ENCODE data around the gene PDE4D. TPM values are rescaled to one million over a fixed set of nuclear protein-coding genes. Genes with fewer than 3 reads are reported as not detected.

Gene PDE4D
- total RNA-seq, 2 experiments from 2014 or later, result 164 to 175 TPM

DNA sequence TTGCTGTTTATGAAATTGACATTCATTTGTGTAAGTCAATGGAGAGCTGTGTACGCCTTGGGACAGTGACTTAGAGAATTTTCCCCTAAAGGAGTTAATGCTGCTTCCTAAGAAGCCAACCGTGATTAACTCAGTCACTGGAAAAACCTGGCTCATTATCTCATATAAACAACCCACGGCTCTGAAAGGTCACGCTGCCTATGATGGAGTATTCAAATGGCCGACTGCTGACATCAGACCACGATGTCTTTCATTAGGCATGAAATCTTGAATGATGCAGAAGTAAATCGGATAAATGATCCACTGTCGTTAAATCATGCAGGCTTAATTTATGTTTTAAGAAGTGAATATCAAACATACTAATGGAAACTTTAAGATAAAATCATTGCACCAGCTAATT lies 706.9 kb downstream of the PDE4D start:
- no peak for DNase-seq
- Histone ChIP-seq H3K9me3 (ENCODE audit: control insufficient read depth in 1 of 2, insufficient read depth in 1 of 2, low read length in 2 of 2) (no peaks in the 10 kb centered on the region), H3K27me3 (ENCODE audit: control insufficient read depth in 1 of 2, insufficient read depth in 2 of 2, low read length in 2 of 2) (peaks cover 0 to 5% of the 10 kb centered on the region in 2 experiments), H3K4me3 (ENCODE audit: low read length) (no peak overlapping the region), H3K4me1 (ENCODE audit: insufficient read depth, low read length) (no peaks in the 10 kb centered on the region), H3K36me3 (ENCODE audit: insufficient read depth, low read length) (no peaks in the 10 kb centered on the region), H3K27ac (ENCODE audit: low read depth in 1 of 2, low read length in 2 of 2) (no peak overlapping the region)
- no peak for ATAC-seq (ENCODE audit: poor library complexity)
- no peaks in the 10 kb centered on the region for H3K36me3 Mint-ChIP-seq (ENCODE audit: low read depth)
- CTCF ChIA-PET, result no interaction called here
- peaks cover 15% of the 10 kb centered on the region for H3K27me3 Mint-ChIP-seq
- TF ChIP-seq, protein P1, sequence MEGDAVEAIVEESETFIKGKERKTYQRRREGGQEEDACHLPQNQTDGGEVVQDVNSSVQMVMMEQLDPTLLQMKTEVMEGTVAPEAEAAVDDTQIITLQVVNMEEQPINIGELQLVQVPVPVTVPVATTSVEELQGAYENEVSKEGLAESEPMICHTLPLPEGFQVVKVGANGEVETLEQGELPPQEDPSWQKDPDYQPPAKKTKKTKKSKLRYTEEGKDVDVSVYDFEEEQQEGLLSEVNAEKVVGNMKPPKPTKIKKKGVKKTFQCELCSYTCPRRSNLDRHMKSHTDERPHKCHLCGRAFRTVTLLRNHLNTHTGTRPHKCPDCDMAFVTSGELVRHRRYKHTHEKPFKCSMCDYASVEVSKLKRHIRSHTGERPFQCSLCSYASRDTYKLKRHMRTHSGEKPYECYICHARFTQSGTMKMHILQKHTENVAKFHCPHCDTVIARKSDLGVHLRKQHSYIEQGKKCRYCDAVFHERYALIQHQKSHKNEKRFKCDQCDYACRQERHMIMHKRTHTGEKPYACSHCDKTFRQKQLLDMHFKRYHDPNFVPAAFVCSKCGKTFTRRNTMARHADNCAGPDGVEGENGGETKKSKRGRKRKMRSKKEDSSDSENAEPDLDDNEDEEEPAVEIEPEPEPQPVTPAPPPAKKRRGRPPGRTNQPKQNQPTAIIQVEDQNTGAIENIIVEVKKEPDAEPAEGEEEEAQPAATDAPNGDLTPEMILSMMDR (IDR thresholded peaks at IDR 0.05), result no peak
- intact Hi-C loops (cut with DNase I, micrococcal nuclease), result loop anchor here (5.0 kb wide), 1 partner anchor 616 kb away; no protein-coding TSS in a partner anchor
- H3K4me1 Mint-ChIP-seq (ENCODE audit: low read depth), result peaks cover 5% of the 10 kb centered on the region
- no peak overlapping the region for H3K4me3 Mint-ChIP-seq
- no peaks in the 10 kb centered on the region for H3K9me3 Mint-ChIP-seq
- H3K27ac Mint-ChIP-seq, result no peak overlapping the region
- POLR2A ChIA-PET, result no interaction called here

DNA sequence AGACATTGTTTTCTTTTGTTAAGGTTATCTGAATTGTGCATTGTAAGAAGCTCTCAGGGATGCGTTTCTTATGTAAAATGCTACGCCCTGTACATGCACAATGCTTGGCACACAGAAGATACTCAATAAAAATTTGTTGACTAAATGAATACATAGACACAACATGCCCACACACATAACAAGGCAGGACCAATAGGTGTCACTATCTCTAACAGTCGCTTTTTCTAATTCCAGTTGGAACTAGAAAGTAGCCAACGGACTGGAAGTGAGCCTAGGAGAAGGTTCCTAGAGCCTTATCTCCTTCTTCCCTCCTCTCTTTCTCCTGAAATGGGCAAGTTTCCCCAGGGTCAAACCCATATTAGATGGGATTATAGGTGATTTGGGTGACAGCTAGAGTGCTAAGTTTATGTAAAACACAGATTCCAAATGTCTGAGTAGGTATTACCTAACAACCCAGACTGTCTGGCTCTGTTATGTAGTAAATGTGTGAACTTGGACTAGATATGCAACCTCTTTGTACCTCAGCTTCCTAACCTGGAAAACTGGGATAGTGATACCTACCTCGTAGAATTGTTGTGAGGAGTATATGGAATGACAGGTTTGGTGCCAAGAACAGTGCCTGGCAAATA lies 707.7 kb downstream of the PDE4D start:
- Histone ChIP-seq H3K27me3 (ENCODE audit: control insufficient read depth in 1 of 2, insufficient read depth in 2 of 2, low read length in 2 of 2) (peaks cover 0 to 5% of the 10 kb centered on the region in 2 experiments), H3K27ac (ENCODE audit: low read depth in 1 of 2, low read length in 2 of 2) (no peak overlapping the region), H3K4me3 (ENCODE audit: low read length) (no peak overlapping the region), H3K9me3 (ENCODE audit: control insufficient read depth in 1 of 2, insufficient read depth in 1 of 2, low read length in 2 of 2) (no peaks in the 10 kb centered on the region), H3K36me3 (ENCODE audit: insufficient read depth, low read length) (no peaks in the 10 kb centered on the region), H3K4me1 (ENCODE audit: insufficient read depth, low read length) (no peaks in the 10 kb centered on the region)
- H3K4me3 Mint-ChIP-seq, result no peak overlapping the region
- ChIA-PET CTCF (no interaction called here), POLR2A (interaction anchor here (1.0 kb wide), 1 partner anchor 195 kb away, joined by 3 read pairs; no protein-coding TSS in a partner anchor)
- H3K4me1 Mint-ChIP-seq (ENCODE audit: low read depth), result peaks cover 5% of the 10 kb centered on the region
- intact Hi-C loops (cut with DNase I, micrococcal nuclease), result loop anchor here (5.0 kb wide), 1 partner anchor 616 kb away; no protein-coding TSS in a partner anchor
- H3K36me3 Mint-ChIP-seq (ENCODE audit: low read depth), result no peaks in the 10 kb centered on the region
- ATAC-seq (ENCODE audit: poor library complexity), result no peak
- no peak overlapping the region for H3K27ac Mint-ChIP-seq
- TF ChIP-seq, protein P1 (IDR thresholded peaks at IDR 0.05), result no peak
- H3K9me3 Mint-ChIP-seq, result no peaks in the 10 kb centered on the region
- DNase-seq, result no peak
- peaks cover 15% of the 10 kb centered on the region for H3K27me3 Mint-ChIP-seq

DNA sequence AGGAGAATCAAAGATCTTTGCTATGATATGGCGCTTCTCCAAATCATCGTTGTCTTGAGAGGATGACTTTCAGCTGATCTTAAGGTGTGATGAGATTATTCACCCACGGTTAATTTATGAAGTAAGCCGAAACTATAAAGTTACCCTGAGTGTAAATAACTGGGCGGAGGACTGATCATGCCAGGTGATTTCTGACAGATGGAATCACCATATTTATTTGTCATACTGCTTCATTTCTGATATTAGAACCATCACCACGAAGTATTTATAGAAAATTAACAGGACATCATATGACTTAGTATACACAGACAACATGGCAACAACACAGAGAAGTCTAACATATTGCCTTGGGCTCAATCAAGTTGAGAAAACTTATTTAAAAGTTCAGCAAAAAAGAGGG lies 708.8 kb downstream of the PDE4D start:
- no peak overlapping the region for H3K27ac ChIP-seq (ENCODE audit: low read depth in 1 of 2, low read length in 2 of 2)
- DNase-seq (no peak), ATAC-seq (ENCODE audit: poor library complexity) (no peak)
- no peak overlapping the region for H3K27ac Mint-ChIP-seq
- no peaks in the 10 kb centered on the region for H3K9me3 Mint-ChIP-seq
- peaks cover 13% of the 10 kb centered on the region for H3K27me3 Mint-ChIP-seq
- peaks cover 0 to 2% of the 10 kb centered on the region in 2 experiments for H3K27me3 ChIP-seq (ENCODE audit: control insufficient read depth in 1 of 2, insufficient read depth in 2 of 2, low read length in 2 of 2)
- H3K4me1 Mint-ChIP-seq (ENCODE audit: low read depth), result peaks cover 5% of the 10 kb centered on the region
- POLR2A ChIA-PET, result no interaction called here
- no peaks in the 10 kb centered on the region for H3K36me3 Mint-ChIP-seq (ENCODE audit: low read depth)
- CTCF ChIA-PET, result no interaction called here
- TF ChIP-seq, protein P1 (IDR thresholded peaks at IDR 0.05), result no peak
- H3K4me3 ChIP-seq (ENCODE audit: low read length), result no peak overlapping the region
- no peaks in the 10 kb centered on the region for H3K9me3 ChIP-seq (ENCODE audit: control insufficient read depth in 1 of 2, insufficient read depth in 1 of 2, low read length in 2 of 2)
- no peaks in the 10 kb centered on the region for H3K4me1 ChIP-seq (ENCODE audit: insufficient read depth, low read length)
- H3K4me3 Mint-ChIP-seq, result no peak overlapping the region
- intact Hi-C loops (cut with DNase I, micrococcal nuclease), result loop anchor here (5.0 kb wide), 1 partner anchor 618 kb away; no protein-coding TSS in a partner anchor
- H3K36me3 ChIP-seq (ENCODE audit: insufficient read depth, low read length), result no peaks in the 10 kb centered on the region
